Measurements from ENCODE around the gene HCFC1R1.
A peak's percentile ranks its signal among the peaks of the same experiment; 100 is the strongest.

HCFC1R1 gene

GRCh38 chr16:3023415-3023668, 400 bp downstream of the HCFC1R1 start:
- DNase-seq (ENCODE audit: low read depth): no peak
- peak overlapping the region; percentile 71 for H3K4me3 ChIP-seq (ENCODE audit: low read depth, low read length)
- TF ChIP-seq, protein P1, sequence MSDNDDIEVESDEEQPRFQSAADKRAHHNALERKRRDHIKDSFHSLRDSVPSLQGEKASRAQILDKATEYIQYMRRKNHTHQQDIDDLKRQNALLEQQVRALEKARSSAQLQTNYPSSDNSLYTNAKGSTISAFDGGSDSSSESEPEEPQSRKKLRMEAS (IDR thresholded peaks at IDR 0.05; ENCODE audit: low read depth, low read length): no peak
- TF ChIP-seq POLR2A (IDR thresholded peaks at IDR 0.05; ENCODE audit: extremely low read depth, insufficient read length): no peak
- no peak for TF ChIP-seq MYC (IDR thresholded peaks at IDR 0.05; ENCODE audit: low read depth, low read length)
- no peak for TF ChIP-seq CTCF (IDR thresholded peaks at IDR 0.05; ENCODE audit: low read depth, low read length)

DNA sequence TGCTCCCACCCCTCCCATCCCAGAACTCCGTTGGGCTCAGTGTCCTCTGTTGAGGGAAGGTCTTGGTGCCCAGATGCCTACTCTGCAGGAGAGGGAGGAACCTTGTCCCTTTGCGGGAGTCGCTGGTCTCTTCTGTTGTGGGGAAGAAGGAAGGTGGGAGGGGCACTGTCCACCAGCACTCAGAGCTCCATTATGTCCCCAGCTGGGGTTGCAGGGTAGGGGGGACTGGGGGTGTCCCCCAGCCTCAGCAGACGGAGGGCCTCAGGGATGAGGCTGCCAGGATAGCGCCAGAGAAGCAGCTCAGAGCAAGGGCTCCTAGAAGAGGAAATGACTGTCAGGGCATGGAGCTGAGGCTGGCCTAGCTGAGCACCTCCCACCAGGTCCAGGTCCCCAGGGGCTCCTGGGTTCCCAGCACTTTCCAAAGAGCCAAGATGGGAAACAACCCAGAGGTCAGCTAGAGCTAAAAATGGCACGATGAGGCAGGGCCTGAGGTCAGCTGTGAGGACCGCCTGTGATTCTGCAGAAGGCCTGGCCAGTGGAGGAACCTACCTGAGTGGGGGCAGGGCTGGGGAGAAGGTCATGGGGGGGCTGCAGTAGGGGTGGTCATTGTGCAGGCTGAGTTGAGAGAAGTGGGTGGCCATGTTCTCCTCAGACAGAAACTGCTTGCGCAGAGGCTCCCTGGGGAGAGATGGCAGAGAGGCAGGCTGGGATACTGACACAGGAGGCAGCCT, 893 bp downstream of the HCFC1R1 start:
- H3K4me3 ChIP-seq (ENCODE audit: low read depth, low read length): peak overlapping the region; percentile 71
- TF ChIP-seq CTCF (IDR thresholded peaks at IDR 0.05; ENCODE audit: low read depth, low read length): no peak
- TF ChIP-seq, protein P1 (IDR thresholded peaks at IDR 0.05; ENCODE audit: low read depth, low read length): no peak
- no peak for TF ChIP-seq POLR2A (IDR thresholded peaks at IDR 0.05; ENCODE audit: extremely low read depth, insufficient read length)
- TF ChIP-seq MYC (IDR thresholded peaks at IDR 0.05; ENCODE audit: low read depth, low read length): no peak
- peak; percentile 69 for DNase-seq (ENCODE audit: low read depth)

DNA sequence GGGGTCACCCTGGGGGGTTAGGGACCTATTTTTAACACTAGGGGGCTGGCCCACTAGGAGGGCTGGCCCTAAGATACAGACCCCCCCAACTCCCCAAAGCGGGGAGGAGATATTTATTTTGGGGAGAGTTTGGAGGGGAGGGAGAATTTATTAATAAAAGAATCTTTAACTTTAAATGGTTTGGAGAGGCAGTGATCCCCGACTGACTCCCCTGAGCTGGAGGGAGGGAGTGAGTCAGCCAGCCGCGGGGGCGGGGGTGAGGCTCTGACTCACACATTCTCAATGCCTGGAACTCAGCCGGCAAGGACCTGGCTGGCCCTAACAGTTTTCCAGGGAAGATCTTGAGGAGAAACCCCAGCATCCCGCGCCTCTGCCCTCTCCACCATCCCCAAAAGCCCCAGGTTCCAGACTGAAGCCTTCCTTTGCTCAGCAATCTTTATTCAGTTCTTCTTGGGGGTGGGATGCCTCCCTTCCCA, 1.5 kb downstream of the HCFC1R1 start:
- TF ChIP-seq POLR2A (IDR thresholded peaks at IDR 0.05; ENCODE audit: extremely low read depth, insufficient read length) (no peak), CTCF (IDR thresholded peaks at IDR 0.05; ENCODE audit: low read depth, low read length) (no peak), MYC (IDR thresholded peaks at IDR 0.05; ENCODE audit: low read depth, low read length) (no peak)
- TF ChIP-seq, protein P1 (IDR thresholded peaks at IDR 0.05; ENCODE audit: low read depth, low read length): no peak
- peak; percentile 86 for DNase-seq (ENCODE audit: low read depth)
- H3K4me3 ChIP-seq (ENCODE audit: low read depth, low read length): peak overlapping the region; percentile 73

- peak; percentile 86 for DNase-seq (ENCODE audit: low read depth)
- H3K4me3 ChIP-seq (ENCODE audit: low read depth, low read length): peak overlapping the region; percentile 73
- TF ChIP-seq POLR2A (IDR thresholded peaks at IDR 0.05; ENCODE audit: extremely low read depth, insufficient read length) (no peak), CTCF (IDR thresholded peaks at IDR 0.05; ENCODE audit: low read depth, low read length) (peak; percentile 23)
- TF ChIP-seq, protein P1 (IDR thresholded peaks at IDR 0.05; ENCODE audit: low read depth, low read length): no peak
Measured at GRCh38 chr16:3021449-3022207, 2.1 kb downstream of the HCFC1R1 start.

- no peak for TF ChIP-seq MYC (IDR thresholded peaks at IDR 0.05; ENCODE audit: low read depth, low read length)
- TF ChIP-seq, protein P1 (IDR thresholded peaks at IDR 0.05; ENCODE audit: low read depth, low read length): 0 out of 2 replicates have a peak, but pooled peaks have one; percentile 43
- peak; percentile 69 for DNase-seq (ENCODE audit: low read depth)
- H3K4me3 ChIP-seq (ENCODE audit: low read depth, low read length): peak overlapping the region; percentile 73
Measured at GRCh38 chr16:3020604-3021448, 2.9 kb downstream of the HCFC1R1 start.

Data from NB4 (cell line).